IPS DF 6.9 (cell line): ENCODE measurements around the gene ITGB3.

Experiments used
- DNase-seq: peaks from one replicate; pipeline ENCODE4 v3.0.0-alpha.2; 2013; ENCODE audit warnings: low read depth, low spot score
- H3K27ac ChIP-seq: one replicate; pipeline ENCODE4 v1.5.1; 2013; ENCODE audit warnings: low read length, control low read depth
- H3K27me3 ChIP-seq: 2 replicates; pipeline ENCODE4 v1.6.1; 2013; ENCODE audit warnings: mild to moderate bottlenecking, low read length; ENCODE audit not compliant: control insufficient read depth, insufficient read depth
- H3K36me3 ChIP-seq: 2 replicates; pipeline ENCODE4 v1.6.1; 2013; ENCODE audit warnings: low read length; ENCODE audit not compliant: control insufficient read depth, insufficient read depth
- H3K4me1 ChIP-seq: 2 replicates; pipeline ENCODE4 v1.6.1; 2013; ENCODE audit warnings: low read length; ENCODE audit not compliant: control insufficient read depth, insufficient read depth
- H3K4me3 ChIP-seq: 2 replicates; pipeline ENCODE4 v1.5.1; 2013; ENCODE audit warnings: mild to moderate bottlenecking, low read length
- H3K9me3 ChIP-seq: 2 replicates; pipeline ENCODE4 v1.6.1; 2013; ENCODE audit warnings: low read length, inconsistent platforms; ENCODE audit not compliant: control insufficient read depth, insufficient read depth
- WGBS: extraction: QIAGEN DNeasy Blood & Tissue Kit; methylation state at CpG from one replicate; pipeline ENCODE4 v1.1.7; 2013; ENCODE audit warnings: mixed read lengths, missing lambda C conversion rate; ENCODE audit not compliant: insufficient read length, insufficient coverage; 5-methylcytosine and 5-hydroxymethylcytosine counted together

ITGB3 gene

DNA sequence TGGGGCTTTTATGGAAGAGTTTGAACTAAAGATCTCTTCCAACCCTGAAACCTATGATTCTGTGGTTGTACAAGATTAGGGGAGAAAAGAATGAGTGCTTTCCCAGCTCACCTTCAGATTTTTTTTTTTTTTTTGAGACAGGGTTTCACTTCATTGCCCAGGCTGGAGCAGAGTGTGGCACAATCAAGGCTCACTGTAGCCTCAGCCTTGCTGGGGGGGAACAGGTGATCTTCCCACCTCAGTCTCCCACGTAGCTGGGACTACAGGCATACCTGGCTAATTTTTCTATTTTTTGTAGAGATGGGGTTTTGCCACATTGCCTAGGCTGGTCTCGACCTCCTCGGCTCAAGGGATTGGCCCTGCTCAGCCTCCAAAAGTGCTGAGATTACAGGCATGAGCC is 21.8 kb upstream of the ITGB3 start:
- H3K27ac ChIP-seq: no peak overlapping the region
- no peaks in the 10 kb centered on the region for H3K4me1 ChIP-seq

DNA sequence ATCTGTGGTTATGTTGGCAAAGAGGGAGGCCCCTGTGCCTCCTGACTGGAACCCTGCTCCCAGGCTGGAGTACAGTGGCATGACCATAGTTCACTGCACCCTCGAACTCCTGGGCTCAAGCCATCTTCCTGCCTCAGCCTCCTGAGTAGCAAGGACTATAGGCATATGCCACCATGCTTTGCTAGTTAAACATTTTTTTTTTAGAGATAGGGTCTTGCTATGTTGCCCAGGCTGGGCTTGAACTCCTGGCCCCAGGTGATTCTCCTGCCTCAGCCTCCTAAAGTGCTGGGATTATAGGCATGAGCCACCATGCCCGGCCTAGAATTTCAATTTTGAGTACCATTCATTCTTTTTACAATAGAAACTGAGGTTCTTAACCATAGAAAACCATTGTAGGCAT is 21.2 kb upstream of the ITGB3 start:
- no CpG with 5 or more reads among the region's 2 CpGs for WGBS
- H3K9me3 ChIP-seq: no peaks in the 10 kb centered on the region
- no peak overlapping the region for H3K27ac ChIP-seq
- H3K4me1 ChIP-seq: no peaks in the 10 kb centered on the region
- H3K27me3 ChIP-seq: no peaks in the 10 kb centered on the region
- no peak for DNase-seq
- no peaks in the 10 kb centered on the region for H3K36me3 ChIP-seq
- no peak overlapping the region for H3K4me3 ChIP-seq

More for the DNA sequence above, 21.8 kb upstream of the ITGB3 start:
- H3K4me3 ChIP-seq: no peak overlapping the region
- H3K27me3 ChIP-seq: no peaks in the 10 kb centered on the region
- no peak for DNase-seq
- H3K9me3 ChIP-seq: no peaks in the 10 kb centered on the region
- H3K36me3 ChIP-seq: no peaks in the 10 kb centered on the region
- WGBS: no CpG with 5 or more reads among the region's 3 CpGs

DNA sequence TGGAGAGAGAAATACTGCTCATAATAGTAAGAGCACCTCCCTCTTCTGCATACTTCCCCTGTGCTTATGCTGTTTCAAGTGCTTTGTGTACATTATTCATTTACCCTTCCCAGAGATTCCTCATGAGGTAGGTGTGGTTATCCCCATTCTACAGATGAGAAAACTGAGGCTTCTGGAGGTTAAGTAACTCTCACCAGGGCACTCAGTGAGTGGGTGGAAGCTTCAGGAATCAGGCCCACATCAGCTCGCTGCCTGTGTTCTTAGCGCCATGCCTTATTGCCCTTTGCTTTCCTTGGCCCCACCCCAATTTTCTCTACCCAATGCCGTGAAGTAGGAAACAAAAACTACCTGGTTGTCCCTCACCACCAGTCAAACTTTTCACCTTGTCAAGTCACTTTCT is 18.1 kb upstream of the ITGB3 start:
- no peak overlapping the region for H3K4me3 ChIP-seq
- no CpG with 5 or more reads among the region's 3 CpGs for WGBS

DNA sequence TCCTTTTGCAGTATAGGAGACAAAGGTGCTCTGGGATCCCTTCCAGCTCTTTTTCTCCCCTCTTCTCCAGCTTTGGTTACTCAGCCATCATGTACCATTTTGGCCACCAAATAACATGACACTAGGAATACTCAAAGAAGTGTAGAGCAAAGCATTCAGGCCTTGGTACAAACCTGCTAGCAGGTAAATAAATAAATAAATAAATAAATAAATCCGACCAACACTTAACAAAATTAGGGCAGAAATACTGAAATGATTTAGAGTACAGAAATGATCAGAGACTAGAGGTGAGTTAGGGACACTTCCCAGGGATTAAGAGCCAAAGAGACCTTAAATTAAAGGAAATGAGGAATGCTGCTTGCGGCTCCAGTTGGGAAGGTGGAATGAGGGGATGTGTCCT is 17.7 kb upstream of the ITGB3 start:
- DNase-seq: no peak
- Histone ChIP-seq H3K4me1 (no peaks in the 10 kb centered on the region), H3K4me3 (no peak overlapping the region), H3K27ac (no peak overlapping the region), H3K9me3 (no peaks in the 10 kb centered on the region), H3K36me3 (no peaks in the 10 kb centered on the region), H3K27me3 (no peaks in the 10 kb centered on the region)
- WGBS: no CpG with 5 or more reads among the region's 2 CpGs

More for the DNA sequence above, 18.1 kb upstream of the ITGB3 start:
- no peak for DNase-seq
- Histone ChIP-seq H3K27me3 (no peaks in the 10 kb centered on the region), H3K27ac (no peak overlapping the region), H3K9me3 (no peaks in the 10 kb centered on the region), H3K4me1 (no peaks in the 10 kb centered on the region), H3K36me3 (no peaks in the 10 kb centered on the region)

DNA sequence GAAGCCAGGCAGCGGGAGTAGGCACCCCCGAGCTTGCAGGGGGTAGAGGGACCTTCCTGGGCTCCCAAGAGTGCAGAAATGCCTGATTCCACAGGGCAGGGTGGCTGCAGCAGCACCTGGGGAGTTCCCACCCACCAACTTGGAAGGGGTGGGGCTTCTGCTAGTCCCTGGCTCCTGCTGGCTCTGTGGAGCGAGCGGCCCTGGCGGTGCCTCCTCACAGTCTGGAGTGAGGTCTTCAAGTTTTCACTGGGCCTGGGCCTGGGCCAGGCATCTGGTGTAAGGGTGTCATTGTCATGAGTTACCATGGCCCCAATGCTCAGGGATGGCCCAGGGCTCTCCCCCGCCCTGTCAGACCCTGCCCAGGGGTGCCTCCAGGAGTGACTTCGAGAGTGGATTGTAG is 15.8 kb upstream of the ITGB3 start:
- no CpG with 5 or more reads among the region's 7 CpGs for WGBS

DNA sequence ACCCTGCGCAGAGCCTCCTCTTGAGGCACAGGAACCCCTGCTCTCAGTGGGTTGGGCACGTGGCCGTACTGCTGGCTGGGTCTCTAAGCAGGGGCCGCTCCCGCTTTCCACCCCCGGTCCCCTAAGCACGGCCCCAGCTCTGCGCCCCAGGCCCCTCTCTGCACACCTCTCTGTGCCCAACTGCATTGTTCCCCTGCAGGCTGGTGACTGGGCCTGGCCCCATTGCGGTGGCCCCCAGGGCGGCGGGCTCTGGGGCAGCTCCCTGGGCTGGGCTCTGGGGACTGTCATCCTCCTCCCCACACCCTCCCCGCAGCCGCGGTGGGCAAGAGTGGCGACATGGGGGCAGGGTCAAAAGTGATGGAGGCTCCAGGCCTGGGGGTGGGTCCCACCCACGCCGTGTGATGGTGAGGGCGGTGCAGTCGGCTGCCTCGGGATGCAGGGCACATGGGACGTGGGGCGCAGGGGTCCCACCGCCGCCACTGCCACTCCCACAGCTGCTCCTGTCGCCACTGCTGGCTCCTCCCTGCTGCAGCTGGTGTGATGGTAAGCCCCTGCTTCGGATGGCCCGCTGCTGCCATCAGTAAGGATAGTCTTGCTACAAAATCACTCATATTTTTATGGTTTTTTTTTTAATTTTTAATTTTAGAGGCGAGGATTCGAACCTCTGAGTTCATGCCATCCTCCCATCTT is 15.2 kb upstream of the ITGB3 start:
- no peak overlapping the region for H3K4me3 ChIP-seq
- H3K27me3 ChIP-seq: no peaks in the 10 kb centered on the region
- no peaks in the 10 kb centered on the region for H3K4me1 ChIP-seq
- H3K27ac ChIP-seq: no peak overlapping the region
- H3K36me3 ChIP-seq: no peaks in the 10 kb centered on the region
- no CpG with 5 or more reads among the region's 29 CpGs for WGBS
- no peak for DNase-seq
- no peaks in the 10 kb centered on the region for H3K9me3 ChIP-seq

More for the DNA sequence above, 15.8 kb upstream of the ITGB3 start:
- H3K4me1 ChIP-seq: no peaks in the 10 kb centered on the region
- no peaks in the 10 kb centered on the region for H3K9me3 ChIP-seq
- no peaks in the 10 kb centered on the region for H3K27me3 ChIP-seq
- H3K36me3 ChIP-seq: no peaks in the 10 kb centered on the region
- H3K4me3 ChIP-seq: no peak overlapping the region
- no peak overlapping the region for H3K27ac ChIP-seq
- no peak for DNase-seq

DNA sequence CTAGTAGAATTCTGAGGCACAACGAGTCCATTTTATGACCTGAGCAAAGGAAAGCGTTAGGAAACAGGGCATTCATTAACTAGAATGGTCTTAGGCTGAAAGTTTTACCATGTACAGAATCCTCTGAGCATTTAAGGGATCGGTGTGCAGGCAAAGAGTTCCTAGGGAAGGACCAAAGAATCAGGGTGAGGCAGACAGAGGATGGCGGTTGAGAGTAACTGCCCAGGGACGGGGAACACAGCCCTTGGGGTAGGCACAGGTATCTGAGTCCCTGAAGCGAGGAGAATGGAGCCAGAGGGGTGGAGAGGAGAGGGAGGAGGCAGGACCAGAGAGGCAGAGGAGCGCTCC is 14.0 kb upstream of the ITGB3 start:
- no peaks in the 10 kb centered on the region for H3K4me1 ChIP-seq
- H3K27me3 ChIP-seq: no peaks in the 10 kb centered on the region
- DNase-seq: no peak
- no peak overlapping the region for H3K4me3 ChIP-seq
- no CpG with 5 or more reads among the region's 7 CpGs for whole genome bisulfite sequencing
- no peaks in the 10 kb centered on the region for H3K9me3 ChIP-seq
- H3K27ac ChIP-seq: no peak overlapping the region
- H3K36me3 ChIP-seq: no peaks in the 10 kb centered on the region

DNA sequence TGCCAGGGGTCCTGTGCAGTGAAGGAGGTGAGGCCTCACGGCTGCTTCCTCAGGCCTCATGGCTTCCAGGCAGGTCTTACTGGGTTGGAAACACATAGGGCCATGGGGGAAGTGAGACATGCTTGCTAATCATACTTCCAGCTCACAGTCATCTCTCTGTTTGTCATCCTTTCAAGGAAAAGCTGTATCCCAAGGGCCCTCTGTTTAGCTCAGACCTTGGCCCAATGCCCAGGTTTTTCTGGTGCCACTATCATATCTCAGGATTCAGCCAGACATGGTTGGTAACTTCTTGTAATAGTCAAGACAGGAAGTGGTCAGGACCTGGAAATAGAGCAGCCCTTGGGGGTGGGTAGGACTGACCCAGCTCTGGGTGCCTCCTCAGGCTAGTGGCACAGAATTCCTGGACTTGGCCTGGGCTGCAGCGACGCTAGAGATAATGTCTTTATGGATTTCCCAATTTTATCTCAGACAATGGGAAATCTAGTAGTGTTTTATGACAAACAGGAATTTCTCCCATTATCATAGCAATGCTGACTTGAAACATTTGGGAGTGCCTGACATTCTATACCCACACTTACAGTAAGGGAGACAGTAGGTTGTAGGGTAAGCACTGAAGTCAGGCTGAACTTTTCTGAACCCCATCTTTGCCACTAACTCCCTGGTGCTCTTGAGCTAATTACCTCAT is 13.5 kb upstream of the ITGB3 start:
- Histone ChIP-seq H3K27ac (no peak overlapping the region), H3K36me3 (no peaks in the 10 kb centered on the region), H3K4me3 (no peak overlapping the region), H3K27me3 (no peaks in the 10 kb centered on the region), H3K9me3 (no peaks in the 10 kb centered on the region), H3K4me1 (no peaks in the 10 kb centered on the region)
- no peak for DNase-seq
- no CpG with 5 or more reads among the region's 3 CpGs for whole genome bisulfite sequencing

DNA sequence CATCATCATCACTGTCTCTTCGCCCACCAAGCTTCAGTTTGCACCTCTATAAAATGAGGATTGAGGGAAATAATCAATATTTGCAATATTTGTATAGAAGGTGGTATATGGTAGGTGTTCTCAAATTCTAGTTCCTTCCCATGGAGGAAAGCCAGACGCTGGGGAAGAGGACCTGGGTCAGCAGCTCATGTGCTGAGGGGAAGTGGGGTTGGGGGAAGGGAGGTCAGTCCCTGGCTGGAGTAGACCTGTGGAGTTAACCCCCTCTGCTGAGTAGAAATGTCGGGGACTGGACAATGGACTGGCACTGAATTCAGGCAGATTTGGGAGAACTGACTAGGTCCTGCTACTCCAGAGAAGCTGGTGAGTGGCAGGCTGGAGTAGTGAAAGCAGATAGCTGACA is 12.8 kb upstream of the ITGB3 start:
- no CpG with 5 or more reads among the region's 3 CpGs for WGBS
- no peak for DNase-seq
- no peak overlapping the region for H3K4me3 ChIP-seq
- no peaks in the 10 kb centered on the region for H3K36me3 ChIP-seq
- no peaks in the 10 kb centered on the region for H3K9me3 ChIP-seq
- H3K27ac ChIP-seq: no peak overlapping the region
- H3K27me3 ChIP-seq: no peaks in the 10 kb centered on the region
- no peaks in the 10 kb centered on the region for H3K4me1 ChIP-seq

DNA sequence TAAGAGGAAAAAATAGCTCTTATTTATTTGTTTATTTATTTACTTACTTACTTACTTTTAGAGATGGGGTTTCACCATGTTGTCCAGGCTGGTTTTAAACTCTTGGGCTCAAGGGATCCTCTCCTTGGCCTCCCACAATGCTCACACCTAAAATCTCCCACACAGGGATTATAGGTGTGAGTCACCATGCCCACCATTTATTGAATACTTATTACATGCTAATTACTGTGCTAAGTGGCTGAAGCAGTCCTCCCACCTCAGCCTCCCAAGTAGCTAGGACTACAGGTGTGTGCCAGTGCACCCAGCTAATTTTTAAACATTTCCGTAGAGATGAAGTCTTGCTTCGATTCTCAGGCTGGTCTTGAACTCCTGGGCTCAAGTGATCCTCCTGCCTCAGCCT is 11.0 kb upstream of the ITGB3 start:
- no peak for DNase-seq
- Histone ChIP-seq H3K4me1 (no peaks in the 10 kb centered on the region), H3K9me3 (no peaks in the 10 kb centered on the region), H3K27ac (no peak overlapping the region), H3K27me3 (no peaks in the 10 kb centered on the region), H3K4me3 (no peak overlapping the region), H3K36me3 (no peaks in the 10 kb centered on the region)
- no CpG with 5 or more reads among the region's 2 CpGs for WGBS
